ENCODE measurements around the gene PCDHB13. TPM values are rescaled to one million over a fixed set of nuclear protein-coding genes. Genes with fewer than 3 reads are reported as not detected.

PCDHB13 gene
- not detected in 2 replicates for total RNA-seq

DNA sequence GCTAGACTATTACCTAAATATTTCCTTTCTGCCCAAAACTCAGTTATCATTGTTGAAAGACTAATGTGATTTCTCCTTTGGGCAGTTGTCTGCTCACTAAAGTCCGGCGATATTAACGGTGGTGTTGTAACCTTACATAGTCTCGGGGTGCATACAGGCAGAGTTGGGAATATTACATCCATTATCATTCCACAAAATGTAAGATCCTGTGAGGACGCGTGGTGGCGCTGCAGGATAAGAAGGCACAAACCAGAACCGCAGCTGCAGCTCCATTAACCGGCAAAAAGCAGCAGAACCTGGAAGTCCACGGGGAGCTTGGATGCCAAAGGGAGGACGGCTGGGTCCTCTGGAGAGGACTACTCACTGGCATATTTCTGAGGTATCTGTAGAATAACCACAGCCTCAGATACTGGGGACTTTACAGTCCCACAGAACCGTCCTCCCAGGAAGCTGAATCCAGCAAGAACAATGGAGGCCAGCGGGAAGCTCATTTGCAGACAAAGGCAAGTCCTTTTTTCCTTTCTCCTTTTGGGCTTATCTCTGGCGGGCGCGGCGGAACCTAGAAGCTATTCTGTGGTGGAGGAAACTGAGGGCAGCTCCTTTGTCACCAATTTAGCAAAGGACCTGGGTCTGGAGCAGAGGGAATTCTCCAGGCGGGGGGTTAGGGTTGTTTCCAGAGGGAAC is at the start of gene PCDHB13:
Gene PCDHB13 (plus strand): TSS at position 264 of the 684 bp plus-strand sequence. CDS start 205 bp downstream, at position 469.

DNA sequence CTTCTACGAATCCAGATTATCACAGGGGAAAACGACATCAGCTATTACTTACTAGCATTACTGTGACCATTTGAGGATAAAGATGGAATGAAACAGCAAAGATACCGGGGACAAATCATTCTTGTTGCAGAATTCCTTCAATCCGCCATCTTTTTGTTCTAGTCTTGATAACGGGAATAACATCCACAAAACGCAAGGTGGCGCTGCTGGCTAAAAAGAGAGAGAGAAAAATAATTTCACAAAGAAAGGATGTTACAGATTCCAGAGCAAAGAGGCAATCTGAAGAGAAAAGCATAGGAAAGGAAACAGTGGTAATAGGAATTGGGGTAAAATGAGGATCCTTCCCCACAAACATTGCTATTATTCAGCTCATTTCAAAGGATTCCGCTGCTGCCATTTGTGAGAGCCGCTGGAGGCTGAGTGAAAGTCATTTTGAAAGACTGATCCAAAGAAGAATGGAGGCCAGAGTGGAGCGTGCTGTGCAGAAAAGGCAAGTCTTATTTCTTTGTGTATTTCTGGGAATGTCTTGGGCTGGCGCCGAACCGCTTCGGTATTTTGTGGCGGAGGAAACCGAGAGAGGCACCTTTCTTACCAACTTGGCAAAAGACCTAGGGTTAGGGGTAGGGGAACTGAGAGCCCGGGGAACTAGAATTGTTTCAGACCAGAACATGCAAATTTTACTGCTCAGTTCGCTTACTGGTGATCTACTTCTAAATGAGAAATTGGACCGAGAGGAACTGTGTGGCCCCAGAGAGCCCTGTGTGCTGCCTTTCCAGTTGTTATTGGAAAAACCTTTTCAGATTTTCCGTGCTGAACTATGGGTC is 41.1 kb upstream of the PCDHB13 start, which contains the start of gene PCDHB7:
Gene PCDHB7 (plus strand): TSS at position 264 of the 824 bp plus-strand sequence. CDS start 192 bp downstream, at position 456.

DNA sequence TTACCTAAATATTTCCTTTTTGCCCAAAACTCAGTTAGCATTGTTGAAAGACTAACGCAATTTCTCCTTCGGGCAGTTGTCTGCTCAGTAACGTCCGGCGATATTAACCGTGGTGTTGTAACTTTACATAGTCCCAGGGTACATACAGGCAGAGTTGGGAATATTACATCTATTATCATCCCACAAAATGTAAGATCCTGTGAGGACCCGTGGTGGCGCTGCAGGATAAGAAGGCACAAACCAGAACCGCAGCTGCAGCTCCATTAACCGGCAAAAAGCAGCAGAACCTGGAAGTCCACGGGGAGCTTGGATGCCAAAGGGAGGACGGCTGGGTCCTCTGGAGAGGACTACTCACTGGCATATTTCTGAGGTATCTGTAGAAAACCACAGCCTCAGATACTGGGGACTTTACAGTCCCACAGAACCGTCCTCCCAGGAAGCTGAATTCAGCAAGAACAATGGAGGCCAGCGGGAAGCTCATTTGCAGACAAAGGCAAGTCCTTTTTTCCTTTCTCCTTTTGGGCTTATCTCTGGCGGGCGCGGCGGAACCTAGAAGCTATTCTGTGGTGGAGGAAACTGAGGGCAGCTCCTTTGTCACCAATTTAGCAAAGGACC is 36.0 kb upstream of the PCDHB13 start, which contains the start of gene PCDHB8:
Gene PCDHB8 (plus strand): TSS at position 214 of the 615 bp plus-strand sequence. CDS start 245 bp downstream, at position 459.

DNA sequence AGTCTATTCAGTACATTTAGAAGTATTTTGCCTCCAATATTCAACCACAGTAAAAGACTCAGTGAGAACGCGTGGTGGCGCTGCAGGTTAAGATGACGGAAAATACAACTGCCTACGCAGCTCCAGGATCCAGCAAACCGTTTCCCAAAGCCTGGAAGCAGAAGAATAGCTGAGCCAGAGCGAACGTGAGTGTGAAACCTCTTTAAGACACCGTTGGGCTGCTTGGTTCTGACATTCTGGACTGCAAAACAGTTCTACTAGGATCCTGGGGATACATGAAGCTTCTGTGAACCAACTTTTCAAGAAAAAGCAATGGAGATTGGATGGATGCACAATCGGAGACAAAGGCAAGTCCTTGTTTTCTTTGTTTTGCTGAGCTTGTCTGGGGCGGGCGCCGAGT is 31.5 kb upstream of the PCDHB13 start, which contains the start of gene PCDHB16:
Gene PCDHB16 (plus strand): TSS at position 140 of the 400 bp plus-strand sequence. CDS start 173 bp downstream, at position 313.

DNA sequence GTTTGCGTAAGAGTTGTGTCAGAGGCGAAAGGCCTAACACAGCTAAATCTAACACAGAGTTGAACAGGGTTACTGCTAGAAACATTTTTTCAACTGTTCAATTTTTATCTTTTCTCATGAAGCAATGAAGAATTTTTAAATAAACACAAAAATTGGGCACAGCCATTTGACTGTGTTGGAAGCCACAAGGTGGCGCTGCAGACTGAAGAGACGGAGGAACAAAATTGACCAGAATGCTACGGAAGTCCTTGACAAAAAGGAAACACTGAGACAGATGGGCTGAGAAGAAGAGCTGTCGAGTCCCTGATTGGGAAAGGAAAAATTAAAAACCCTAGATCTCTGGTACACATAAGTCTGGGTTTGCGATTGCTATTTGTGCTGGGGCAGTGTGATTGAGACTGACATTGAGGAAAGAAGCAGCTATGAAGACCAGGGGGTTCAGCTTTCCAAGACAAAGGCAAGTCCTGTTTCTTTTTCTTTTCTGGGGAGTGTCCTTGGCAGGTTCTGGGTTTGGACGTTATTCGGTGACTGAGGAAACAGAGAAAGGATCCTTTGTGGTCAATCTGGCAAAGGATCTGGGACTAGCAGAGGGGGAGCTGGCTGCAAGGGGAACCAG is 26.7 kb upstream of the PCDHB13 start, which contains the start of gene PCDHB9:
Gene PCDHB9 (plus strand): TSS at position 265 of the 616 bp plus-strand sequence. CDS start 158 bp downstream, at position 423.

DNA sequence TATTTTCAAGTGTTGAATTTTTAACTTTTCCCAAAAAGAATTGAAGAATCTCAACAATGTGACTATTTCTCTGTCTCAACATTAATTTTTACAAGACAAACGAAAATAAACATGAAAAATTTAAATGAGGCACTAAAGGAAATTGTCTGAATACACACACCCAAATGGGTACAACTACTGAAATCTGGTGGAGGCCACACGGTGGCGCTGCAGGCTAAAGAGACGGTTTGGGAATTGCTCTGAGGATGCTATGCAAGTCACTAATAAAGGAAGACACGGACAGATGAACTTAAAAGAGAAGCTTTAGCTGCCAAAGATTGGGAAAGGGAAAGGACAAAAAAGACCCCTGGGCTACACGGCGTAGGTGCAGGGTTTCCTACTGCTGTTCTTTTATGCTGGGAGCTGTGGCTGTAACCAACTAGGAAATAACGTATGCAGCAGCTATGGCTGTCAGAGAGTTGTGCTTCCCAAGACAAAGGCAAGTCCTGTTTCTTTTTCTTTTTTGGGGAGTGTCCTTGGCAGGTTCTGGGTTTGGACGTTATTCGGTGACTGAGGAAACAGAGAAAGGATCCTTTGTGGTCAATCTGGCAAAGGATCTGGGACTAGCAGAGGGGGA is 21.5 kb upstream of the PCDHB13 start, which contains the start of gene PCDHB10:
Gene PCDHB10 (plus strand): TSS at position 244 of the 616 bp plus-strand sequence. CDS start 200 bp downstream, at position 444.

DNA sequence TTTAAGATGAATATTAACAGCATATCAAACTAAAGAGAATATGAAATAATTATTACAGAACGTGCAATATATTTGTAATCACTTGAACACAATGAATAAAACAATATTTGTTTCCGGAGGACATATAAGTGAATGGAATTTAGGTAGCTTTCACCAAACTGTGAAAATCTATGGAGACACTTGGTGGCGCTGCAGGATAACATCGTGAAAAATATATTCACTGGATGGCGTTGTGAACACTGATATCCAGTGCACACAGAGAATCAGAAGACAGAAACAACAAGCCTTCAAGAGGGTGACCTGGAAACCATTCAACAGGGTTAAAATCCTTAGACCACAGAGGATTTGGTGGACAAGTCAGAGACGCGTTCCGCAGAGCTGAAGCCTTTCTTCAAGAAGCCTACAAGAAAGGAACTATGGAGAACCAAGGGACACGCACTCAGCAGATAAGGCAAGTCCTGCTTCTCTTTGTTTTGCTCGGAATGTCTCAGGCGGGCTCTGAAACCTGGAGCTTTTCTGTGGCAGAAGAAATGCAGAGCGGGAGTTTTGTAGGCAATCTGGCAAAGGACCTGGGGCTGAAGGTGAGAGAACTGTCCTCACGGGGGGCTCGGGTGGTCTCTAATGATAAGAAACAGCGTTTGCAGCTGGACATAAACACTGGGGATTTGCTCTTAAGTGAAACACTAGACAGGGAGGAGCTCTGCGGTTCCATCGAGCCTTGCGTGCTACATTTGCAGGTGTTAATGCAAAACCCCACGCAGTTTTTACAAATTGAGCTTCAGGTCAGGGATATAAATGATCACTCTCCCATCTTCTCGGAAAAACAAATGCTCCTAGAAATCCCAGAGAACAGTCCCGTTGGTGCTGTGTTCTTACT is 14.1 kb upstream of the PCDHB13 start, which contains the start of gene PCDHB11:
Gene PCDHB11 (plus strand): TSS at position 269 of the 877 bp plus-strand sequence. CDS start 148 bp downstream, at position 417.

DNA sequence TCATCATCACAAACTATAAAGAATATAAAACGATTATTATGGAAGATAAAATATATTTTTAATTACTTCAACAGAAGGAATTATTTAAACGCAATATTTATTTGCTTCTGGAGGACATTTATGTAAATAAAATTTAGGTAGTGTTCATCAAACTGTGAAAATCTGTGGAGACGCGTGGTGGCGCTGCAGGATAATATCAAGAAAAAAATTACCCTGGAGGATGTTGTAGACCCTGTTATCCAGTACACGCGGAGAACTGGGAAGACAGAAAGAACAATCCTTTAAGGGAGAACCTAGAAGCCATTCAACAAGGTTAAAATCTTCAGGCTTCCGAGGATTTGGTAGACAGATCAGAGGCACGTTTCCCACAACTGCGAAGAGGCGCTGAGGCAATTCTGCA is 5.2 kb upstream of the PCDHB13 start, which contains the start of gene PCDHB12:
Gene PCDHB12 (plus strand): TSS at position 242 of the 400 bp plus-strand sequence. CDS start 189 bp downstream, outside the sequence.

DNA sequence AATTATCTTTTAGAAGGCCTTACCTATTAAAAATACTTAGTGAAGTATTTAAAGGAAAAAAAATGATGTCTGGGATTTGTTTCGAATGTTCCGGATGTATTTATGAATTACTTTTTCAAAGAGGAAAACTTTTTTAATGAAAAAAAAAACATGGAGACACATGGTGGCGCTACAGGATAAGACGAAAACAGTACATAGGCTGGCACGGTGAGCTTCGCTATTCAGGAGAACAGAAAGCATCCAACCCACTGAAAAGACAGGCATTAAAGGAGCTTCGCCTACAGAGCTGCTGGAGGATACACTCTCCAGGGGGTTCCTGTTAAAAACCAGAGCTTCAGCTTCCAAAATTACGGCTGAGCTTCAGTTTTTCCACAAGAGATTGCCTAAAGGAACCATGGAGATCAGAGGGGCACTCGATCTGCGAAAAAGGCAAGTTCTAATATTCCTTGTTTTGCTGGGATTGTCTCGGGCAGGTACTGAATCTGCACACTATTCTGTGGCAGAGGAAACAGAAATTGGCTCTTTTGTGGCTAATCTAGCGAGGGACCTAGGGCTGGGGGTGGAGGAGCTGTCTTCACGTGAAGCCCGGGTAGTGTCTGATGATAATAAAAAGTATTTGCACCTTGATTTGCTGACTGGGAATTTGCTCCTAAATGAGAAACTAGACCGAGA is 9.5 kb downstream of the PCDHB13 start, which contains the start of gene PCDHB14:
Gene PCDHB14 (plus strand): TSS at position 232 of the 672 bp plus-strand sequence. CDS start 163 bp downstream, at position 395.

DNA sequence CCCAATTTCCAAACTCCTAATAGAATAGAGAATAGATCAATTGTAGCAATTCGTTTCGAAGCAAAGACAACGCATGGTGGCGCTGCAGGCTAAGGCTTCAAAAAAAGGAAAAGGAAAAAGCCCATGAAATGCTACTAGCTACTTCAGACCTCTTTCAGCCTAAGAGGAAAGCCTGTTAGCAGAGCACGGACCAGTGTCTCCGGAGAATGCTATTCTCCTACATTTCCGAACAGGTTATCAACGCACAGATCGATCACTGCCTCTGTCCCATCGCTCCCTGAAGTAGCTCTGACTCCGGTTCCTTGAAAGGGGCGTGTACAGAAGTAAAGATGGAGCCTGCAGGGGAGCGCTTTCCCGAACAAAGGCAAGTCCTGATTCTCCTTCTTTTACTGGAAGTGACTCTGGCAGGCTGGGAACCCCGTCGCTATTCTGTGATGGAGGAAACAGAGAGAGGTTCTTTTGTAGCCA is 31.6 kb downstream of the PCDHB13 start, which contains the start of gene PCDHB15:
Gene PCDHB15 (plus strand): TSS at position 146 of the 468 bp plus-strand sequence. CDS start 184 bp downstream, at position 330.

Other genes with a start within 250 kb of the PCDHB13 start
- 1.1 and 1.3 TPM in 2 replicates for gene PCDHAC2, start 247.4 kb upstream of the PCDHB13 start, total RNA-seq
- not detected in 2 replicates for gene PCDHB1, start 162.5 kb upstream of the PCDHB13 start, total RNA-seq
- 0.08 and 0.62 TPM in 2 replicates for gene PCDHB2, start 119.3 kb upstream of the PCDHB13 start, total RNA-seq
- under 0.01 TPM in 1 of 2 replicates, not detected in the other for gene PCDHB3, start 113.4 kb upstream of the PCDHB13 start, total RNA-seq
- gene PCDHB4, start 92.1 kb upstream of the PCDHB13 start, total RNA-seq = 0.34 TPM in 1 of 2 replicates, not detected in the other
- not detected in 2 replicates for gene PCDHB5, start 78.7 kb upstream of the PCDHB13 start, total RNA-seq
- gene PCDHB6, start 63.9 kb upstream of the PCDHB13 start, total RNA-seq = not detected in 2 replicates
- gene PCDHB7, start 41.3 kb upstream of the PCDHB13 start, total RNA-seq = not detected in 2 replicates
- gene PCDHB8, start 36.1 kb upstream of the PCDHB13 start, total RNA-seq = not detected in 2 replicates
- gene PCDHB16, start 31.5 kb upstream of the PCDHB13 start, total RNA-seq = 0.16 TPM in 1 of 2 replicates, not detected in the other
- 0.08 TPM in 1 of 2 replicates, not detected in the other for gene PCDHB9, start 26.8 kb upstream of the PCDHB13 start, total RNA-seq
- under 0.01 and 0.04 TPM in 2 replicates for gene PCDHB10, start 21.6 kb upstream of the PCDHB13 start, total RNA-seq
- gene PCDHB11, start 14.3 kb upstream of the PCDHB13 start, total RNA-seq = not detected in 2 replicates
- gene PCDHB12, start 5.2 kb upstream of the PCDHB13 start, total RNA-seq = not detected in 2 replicates
- 0.04 TPM in 1 of 2 replicates, not detected in the other for gene PCDHB14, start 9.4 kb downstream of the PCDHB13 start, total RNA-seq
- gene PCDHB15, start 31.5 kb downstream of the PCDHB13 start, total RNA-seq = 0.04 and 0.08 TPM in 2 replicates
- gene SLC25A2, start 90.1 kb downstream of the PCDHB13 start, total RNA-seq = not detected in 2 replicates
- 28.9 and 35.5 TPM in 2 replicates for gene TAF7, start 106.9 kb downstream of the PCDHB13 start, total RNA-seq
- not detected in 2 replicates for gene PCDHGA1, start 116.6 kb downstream of the PCDHB13 start, total RNA-seq
- gene PCDHGA2, start 124.8 kb downstream of the PCDHB13 start, total RNA-seq = 0.04 and 0.55 TPM in 2 replicates
- 0.04 and 0.08 TPM in 2 replicates for gene PCDHGA3, start 129.9 kb downstream of the PCDHB13 start, total RNA-seq
- gene PCDHGB1, start 136.2 kb downstream of the PCDHB13 start, total RNA-seq = 0.23 and 0.38 TPM in 2 replicates
- gene PCDHGA4, start 141.1 kb downstream of the PCDHB13 start, total RNA-seq = 0.08 and 0.15 TPM in 2 replicates
- gene PCDHGB2, start 146.1 kb downstream of the PCDHB13 start, total RNA-seq = 0.08 and 0.23 TPM in 2 replicates
- gene PCDHGA5, start 150.2 kb downstream of the PCDHB13 start, total RNA-seq = under 0.01 TPM in 1 of 2 replicates, not detected in the other
- gene PCDHGB3, start 156.3 kb downstream of the PCDHB13 start, total RNA-seq = 0.31 and 0.46 TPM in 2 replicates
- gene PCDHGA6, start 160.0 kb downstream of the PCDHB13 start, total RNA-seq = 0.15 and 0.16 TPM in 2 replicates
- 0.11 and 0.86 TPM in 2 replicates for gene PCDHGA7, start 168.8 kb downstream of the PCDHB13 start, total RNA-seq
- 1.5 and 3.7 TPM in 2 replicates for gene PCDHGB4, start 173.8 kb downstream of the PCDHB13 start, total RNA-seq
- 0.08 and 0.39 TPM in 2 replicates for gene PCDHGA8, start 178.7 kb downstream of the PCDHB13 start, total RNA-seq
- 3.3 and 5.9 TPM in 2 replicates for gene PCDHGB5, start 184.0 kb downstream of the PCDHB13 start, total RNA-seq
- 0.53 and 0.70 TPM in 2 replicates for gene PCDHGA9, start 188.9 kb downstream of the PCDHB13 start, total RNA-seq
- gene PCDHGB6, start 194.1 kb downstream of the PCDHB13 start, total RNA-seq = 0.61 and 0.70 TPM in 2 replicates
- 1.3 and 1.6 TPM in 2 replicates for gene PCDHGA10, start 199.1 kb downstream of the PCDHB13 start, total RNA-seq
- 1.3 and 2.3 TPM in 2 replicates for gene PCDHGB7, start 203.8 kb downstream of the PCDHB13 start, total RNA-seq
- gene PCDHGA11, start 207.1 kb downstream of the PCDHB13 start, total RNA-seq = 0.84 and 0.94 TPM in 2 replicates
- gene PCDHGA12, start 216.6 kb downstream of the PCDHB13 start, total RNA-seq = 1.6 and 4.0 TPM in 2 replicates

All from hair follicular keratinocyte (primary cell).